HL-60 (cell line): Measurements from ENCODE around the gene PER1.

Experiments
- CTCF ChIP-seq: IDR thresholded peaks from one replicate; pipeline ENCODE4 v1.5.1; 2011; ENCODE audit warnings: low read length, control low read depth, inconsistent platforms; ENCODE audit not compliant: insufficient read depth
- POLR2AphosphoS5 ChIP-seq: IDR thresholded peaks from 2 replicates; pipeline ENCODE4 v1.6.1; 2012; ENCODE audit warnings: low read depth

GRCh38 chr17:8137645-8138373 lies 14.4 kb downstream of the PER1 start:
- TF ChIP-seq CTCF (no peak), POLR2AphosphoS5 (no peak)
